Testis (tissue), 2 donors: Measurements from ENCODE around the gene HIF3A.

ENCODE experiments used
- POLR2A ChIP-seq: fragments of 450-650 bp; IDR thresholded peaks from one replicate; pipeline ENCODE4 v1.6.1; 2017; ENCODE audit warnings: antibody characterized with exemption, mild to moderate bottlenecking, moderate library complexity
- TF ChIP-seq, protein P1 (sequence below), 3 experiments: fragments of 450-650 bp in 2 of 3; fragments of 200-600 bp in 1 of 3; sonication (generic) in 1 of 3; IDR thresholded peaks; one replicate each; pipeline ENCODE4 v1.5.1; 2016 to 2019; ENCODE audit warnings: antibody characterized with exemption in 3 of 3, mild to moderate bottlenecking in 2 of 3, moderate library complexity in 1 of 3

DNA sequence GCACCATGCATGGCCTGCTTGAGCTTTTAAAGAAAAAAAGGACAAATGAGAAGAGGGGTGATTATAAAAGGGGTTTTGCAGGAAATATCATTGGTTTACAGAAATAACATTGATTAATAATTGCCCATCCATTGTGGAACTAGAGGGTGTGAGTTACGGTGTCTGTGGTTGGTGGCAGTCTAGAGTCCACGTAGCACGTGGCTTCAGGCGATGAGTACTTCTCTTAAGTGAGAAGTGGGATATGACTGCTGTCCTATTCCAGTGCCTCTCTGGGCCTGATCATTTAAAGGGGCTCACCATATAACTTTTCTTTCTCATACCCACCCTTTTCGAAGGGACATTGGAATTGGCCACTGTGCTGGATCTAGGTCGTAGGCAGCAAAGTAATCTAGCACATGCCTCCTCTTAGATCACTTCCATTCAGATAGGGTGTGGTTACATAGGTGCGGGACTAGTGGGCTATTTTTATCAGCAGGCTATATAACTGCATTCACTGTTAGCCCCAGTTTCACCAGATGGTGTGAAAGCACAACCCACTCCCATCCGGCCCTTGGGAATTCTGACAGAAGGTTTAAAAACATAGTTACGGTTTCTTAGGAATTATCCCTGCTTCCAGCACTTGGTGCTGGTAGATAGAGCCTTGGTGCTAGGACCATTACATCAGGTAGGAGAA lies 69.9 kb downstream of the HIF3A start:
- TF ChIP-seq, protein P1, sequence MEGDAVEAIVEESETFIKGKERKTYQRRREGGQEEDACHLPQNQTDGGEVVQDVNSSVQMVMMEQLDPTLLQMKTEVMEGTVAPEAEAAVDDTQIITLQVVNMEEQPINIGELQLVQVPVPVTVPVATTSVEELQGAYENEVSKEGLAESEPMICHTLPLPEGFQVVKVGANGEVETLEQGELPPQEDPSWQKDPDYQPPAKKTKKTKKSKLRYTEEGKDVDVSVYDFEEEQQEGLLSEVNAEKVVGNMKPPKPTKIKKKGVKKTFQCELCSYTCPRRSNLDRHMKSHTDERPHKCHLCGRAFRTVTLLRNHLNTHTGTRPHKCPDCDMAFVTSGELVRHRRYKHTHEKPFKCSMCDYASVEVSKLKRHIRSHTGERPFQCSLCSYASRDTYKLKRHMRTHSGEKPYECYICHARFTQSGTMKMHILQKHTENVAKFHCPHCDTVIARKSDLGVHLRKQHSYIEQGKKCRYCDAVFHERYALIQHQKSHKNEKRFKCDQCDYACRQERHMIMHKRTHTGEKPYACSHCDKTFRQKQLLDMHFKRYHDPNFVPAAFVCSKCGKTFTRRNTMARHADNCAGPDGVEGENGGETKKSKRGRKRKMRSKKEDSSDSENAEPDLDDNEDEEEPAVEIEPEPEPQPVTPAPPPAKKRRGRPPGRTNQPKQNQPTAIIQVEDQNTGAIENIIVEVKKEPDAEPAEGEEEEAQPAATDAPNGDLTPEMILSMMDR (IDR thresholded peaks at IDR 0.05) = no peak
- no peak for TF ChIP-seq POLR2A
